Endothelial cell of umbilical vein (primary cell): Measurements from ENCODE around the gene OR8H3. TPM values are rescaled to one million over a fixed set of nuclear protein-coding genes. Genes with fewer than 3 reads are reported as not detected.

Experiments used
- BruUV-seq: library from RNA; stranded (reverse); fragments of 400-500 nt; replicated peaks from 2 replicates; lab custom pipeline; 2021; lab: Mats Ljungman, UMichigan
- CTCF ChIA-PET: fragments of 300-600, 350-600 bp; sonication (Branson Sonifier 250); formaldehyde crosslinking; loops from one replicate; lab custom pipeline; 2021; ENCODE audit warnings: antibody characterized with exemption, inconsistent platforms; lab: Charles Lee
- POLR2A ChIA-PET: fragments of 300-600, 350-600 bp; sonication (Branson Sonifier 250); formaldehyde crosslinking; loops from one replicate; lab custom pipeline; 2021; ENCODE audit warnings: antibody characterized with exemption, inconsistent platforms; lab: Charles Lee
- DNase-seq: peaks from one replicate; pipeline ENCODE4 v3.0.0-alpha.2; 2011; ENCODE audit warnings: low read depth, low spot score
- FAIRE-seq: peaks from 2 replicates; lab custom pipeline; 2011; peaks lifted over from hg19 to GRCh38; lab: Jason Lieb, UNC
- H2AFZ ChIP-seq: 2 replicates; pipeline ENCODE4 v1.6.0; 2012; ENCODE audit warnings: low read depth, low read length, control low read depth, inconsistent platforms
- H3K27ac ChIP-seq: 2 replicates; pipeline ENCODE4 v1.5.1; 2011; ENCODE audit warnings: low read depth, mild to moderate bottlenecking, control low read depth, low read length, moderate library complexity; ENCODE audit not compliant: insufficient read depth
- H3K27me3 ChIP-seq, 2 experiments: 2 replicates each; pipeline versions ENCODE4 v1.6.0 to v1.6.1; 2011; ENCODE audit warnings: low read length in 2 of 2, mixed read lengths in 1 of 2; ENCODE audit not compliant: control insufficient read depth in 2 of 2, insufficient read depth in 2 of 2
- H3K36me3 ChIP-seq, 2 experiments: 2 replicates in 1 of 2; 3 replicates in 1 of 2; pipeline ENCODE4 v1.5.1; 2011; ENCODE audit warnings: low read length in 2 of 2, mild to moderate bottlenecking in 1 of 2, moderate library complexity in 1 of 2; ENCODE audit not compliant: control insufficient read depth in 2 of 2, insufficient read depth in 2 of 2; ENCODE audit errors: extremely low read depth in 1 of 2
- H3K4me1 ChIP-seq: 3 replicates; pipeline ENCODE4 v1.5.1; 2011; ENCODE audit warnings: mild to moderate bottlenecking, low read length; ENCODE audit not compliant: control insufficient read depth, insufficient read depth; ENCODE audit errors: extremely low read depth
- H3K4me2 ChIP-seq: 2 replicates; pipeline ENCODE4 v1.6.1; 2011; ENCODE audit warnings: low read length, control low read depth, mixed read lengths; ENCODE audit not compliant: insufficient read depth
- H3K4me3 ChIP-seq, 3 experiments: fragments of 200-600 bp in 1 of 3; sonication (generic), shearing (Covaris generic) in 1 of 3; replicated peaks in 1 of 3; 2 replicates each; pipeline ENCODE4 v1.5.1; 2011 to 2016; ENCODE audit warnings: control low read depth in 3 of 3, low read length in 3 of 3, mild to moderate bottlenecking in 2 of 3, inconsistent platforms in 1 of 3, low read depth in 1 of 3, moderate library complexity in 1 of 3; ENCODE audit not compliant: insufficient read depth in 1 of 3
- H3K79me2 ChIP-seq: 2 replicates; pipeline ENCODE4 v1.6.0; 2012; ENCODE audit warnings: low read length, inconsistent platforms; ENCODE audit not compliant: control insufficient read depth, insufficient read depth
- H3K9ac ChIP-seq: replicated peaks from 2 replicates; pipeline ENCODE3; 2011; ENCODE audit warnings: low read length, control low read depth; ENCODE audit not compliant: insufficient read depth; ENCODE audit errors: extremely low read depth
- H3K9me1 ChIP-seq: replicated peaks from 3 replicates; pipeline ENCODE4 v1.6.0; 2011; ENCODE audit warnings: mild to moderate bottlenecking, low read length; ENCODE audit not compliant: control insufficient read depth, insufficient read depth; ENCODE audit errors: extremely low read depth
- H3K9me3 ChIP-seq: replicated peaks from 2 replicates; pipeline ENCODE4 v1.5.1; 2012; ENCODE audit warnings: low read length, inconsistent platforms; ENCODE audit not compliant: control insufficient read depth, insufficient read depth
- H4K20me1 ChIP-seq: replicated peaks from 2 replicates; pipeline ENCODE3; 2011; ENCODE audit warnings: mild to moderate bottlenecking, low read length; ENCODE audit not compliant: control insufficient read depth, insufficient read depth; ENCODE audit errors: extremely low read depth
- CTCF ChIP-seq, 2 donors: IDR thresholded peaks; 1 replicate in 1 of 2; 2 replicates in 1 of 2; pipeline ENCODE4 v1.5.1; 2011; ENCODE audit warnings: low read length in 2 of 2, mild to moderate bottlenecking in 2 of 2, moderate library complexity in 2 of 2, control low read depth in 1 of 2, inconsistent platforms in 1 of 2, low read depth in 1 of 2; ENCODE audit not compliant: insufficient read depth in 1 of 2; ENCODE audit errors: extremely low read depth in 1 of 2
- EZH2 ChIP-seq: IDR thresholded peaks from 2 replicates; pipeline ENCODE4 v1.6.1; 2012; ENCODE audit warnings: borderline replicate concordance, low read depth, mild to moderate bottlenecking, moderate library complexity, low read length, inconsistent platforms; ENCODE audit not compliant: severe bottlenecking
- FOS ChIP-seq: IDR thresholded peaks from 2 replicates; pipeline ENCODE4 v1.6.1; 2011; ENCODE audit warnings: mild to moderate bottlenecking, low read length, moderate library complexity, borderline replicate concordance; ENCODE audit not compliant: insufficient read depth
- GATA2 ChIP-seq: IDR thresholded peaks from 2 replicates; pipeline ENCODE4 v1.7.0; 2011; ENCODE audit warnings: low read depth, mild to moderate bottlenecking, moderate library complexity, mixed read lengths, low read length; ENCODE audit not compliant: insufficient read length, insufficient read depth
- JUN ChIP-seq: IDR thresholded peaks from 2 replicates; pipeline ENCODE4 v1.6.1; 2011; ENCODE audit warnings: borderline replicate concordance, low read depth; ENCODE audit not compliant: insufficient read length, insufficient read depth
- MAX ChIP-seq: IDR thresholded peaks from 2 replicates; pipeline ENCODE4 v1.6.1; 2011; ENCODE audit not compliant: insufficient read depth, insufficient read length
- MYC ChIP-seq: IDR thresholded peaks from one replicate; pipeline ENCODE4 v1.6.1; 2011; ENCODE audit warnings: mild to moderate bottlenecking, low read depth, low read length
- POLR2A ChIP-seq: IDR thresholded peaks from 2 replicates; pipeline ENCODE4 v1.6.1; 2012; ENCODE audit warnings: low read depth, mild to moderate bottlenecking, control low read depth, low read length
- dilution Hi-C: fragments of 300-500 bp; cut with MboI; formaldehyde crosslinking; loops from one replicate; pipeline ENCODE4 v1.15.0; 2019; ENCODE audit warnings: low sequenced_read_pairs; ENCODE audit not compliant: extremely low pct_ligation_motif_present
- intact Hi-C: fragments of 100-400 bp; cut with micrococcal nuclease; formaldehyde crosslinking; loops from one replicate; pipeline ENCODE4 v1.10.0; 2022
- polyA plus RNA-seq, 4 experiments: library from polyadenylated mRNA; depleted of rRNA in 3 of 4; stranded (reverse) in 3 of 4; unstranded in 1 of 4; fragments of >200 nt; gene quantifications; 2 replicates each; pipeline versions ENCODE4 v1.2.1 to v1.2.3, GENCODE V29; 2011 to 2012; ENCODE audit warnings: missing spikeins in 1 of 4
- total RNA-seq: library from RNA; stranded (reverse); gene quantifications from 2 replicates; pipeline ENCODE4 v1.2.3, GENCODE V29; 2021

The OR8H3 gene
- total and polyA plus RNA-seq, 2 donors (not counting 3 experiments of a cell fraction or from before 2014, with no cell fraction given), result not detected

- H3K4me2 ChIP-seq, result no peak overlapping the region
- intact Hi-C loops, result no loop called here
- BruUV-seq, result no TSS peak
- TF ChIP-seq CTCF (IDR thresholded peaks at IDR 0.05; ENCODE audit: extremely low read depth in 1 of 2, insufficient read depth in 1 of 2, low read depth in 1 of 2, low read length in 2 of 2) (no peak), JUN (no peak), MAX (no peak), POLR2A (no peak), FOS (no peak), GATA2 (no peak)
- no peak for FAIRE-seq
- no peaks in the 10 kb centered on the region for H4K20me1 ChIP-seq
- H3K79me2 ChIP-seq, result no peaks in the 10 kb centered on the region
- H3K9ac ChIP-seq, result no peak overlapping the region
- H3K9me1 ChIP-seq, result no peaks in the 10 kb centered on the region
- dilution Hi-C loops, result no loop called here
- no peaks in the 10 kb centered on the region for H3K36me3 ChIP-seq
- POLR2A ChIA-PET, result no interaction called here
- no peak for DNase-seq
- CTCF ChIA-PET, result no interaction called here
- no peaks in the 10 kb centered on the region for H3K4me1 ChIP-seq
- H3K27ac ChIP-seq, result no peak overlapping the region
- no peak overlapping the region for H2AFZ ChIP-seq
- no peaks in the 10 kb centered on the region for H3K27me3 ChIP-seq
- no peak overlapping the region for H3K4me3 ChIP-seq
- H3K9me3 ChIP-seq, result peaks cover 2% of the 10 kb centered on the region
Measured at GRCh38 chr11:56152333-56152732, 30.2 kb downstream of the OR8H3 start.

DNA sequence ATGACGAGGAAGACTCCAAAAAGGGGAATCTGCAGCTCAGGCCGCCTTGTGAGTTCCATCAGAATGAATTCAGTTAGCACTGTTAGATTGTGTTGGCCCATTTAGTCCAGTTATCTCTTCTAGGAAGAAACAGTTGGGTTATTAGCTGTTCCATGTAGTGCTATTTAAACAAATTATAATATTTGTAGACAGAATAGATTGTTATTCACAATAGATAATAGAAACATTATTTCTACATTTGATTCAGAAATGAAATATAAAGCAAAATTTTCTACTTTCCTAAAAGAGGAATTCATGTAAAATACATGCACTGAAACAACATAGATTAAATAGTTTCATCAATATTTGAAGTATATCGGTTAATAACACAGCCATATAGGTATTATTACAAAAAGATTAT, 38.0 kb downstream of the OR8H3 start, which contains the start of gene OR8K5:
Gene OR8K5, minus strand, starts transcription at position 101 of the 400 bp plus-strand sequence. Its CDS starts 0 bp downstream, at position 101.
- POLR2A ChIA-PET, result no interaction called here
- Histone ChIP-seq H4K20me1 (no peaks in the 10 kb centered on the region), H2AFZ (no peak within 1 kb of the TSS), H3K27me3 (no peaks in the 10 kb centered on the region), H3K4me1 (no peaks in the 10 kb centered on the region), H3K9me3 (no peaks in the 10 kb centered on the region), H3K79me2 (no peaks in the 10 kb centered on the region), H3K36me3 (no peaks in the 10 kb centered on the region), H3K27ac (no peak within 1 kb of the TSS), H3K4me3 (no peak within 1 kb of the TSS), H3K9ac (no peak within 1 kb of the TSS), H3K9me1 (no peaks in the 10 kb centered on the region), H3K4me2 (no peak within 1 kb of the TSS)
- intact Hi-C loops, result no loop called here
- CTCF ChIA-PET, result no interaction called here
- DNase-seq (no peak), FAIRE-seq (no peak)
- no TSS peak for BruUV-seq
- dilution Hi-C loops, result no loop called here
- TF ChIP-seq JUN, result no peak
- TF ChIP-seq GATA2, result no peak
- TF ChIP-seq CTCF (IDR thresholded peaks at IDR 0.05; ENCODE audit: extremely low read depth in 1 of 2, insufficient read depth in 1 of 2, low read depth in 1 of 2, low read length in 2 of 2), result no peak
- TF ChIP-seq FOS, result no peak
- no peak for TF ChIP-seq POLR2A
- no peak for TF ChIP-seq MYC
- no peak for TF ChIP-seq EZH2
